H4 (cell line): ENCODE data around the gene INPP5J. TPM values are rescaled to one million over a fixed set of nuclear protein-coding genes. Genes with fewer than 3 reads are reported as not detected.

Experiments used
- total RNA-seq: library from RNA; depleted of rRNA; stranded (reverse); fragments of >200 nt; shearing (Covaris generic); gene quantifications from 2 replicates; pipeline ENCODE4 v1.2.3, GENCODE V29; 2014; rRNA removed

Gene INPP5J
- total RNA-seq, 1 experiment from 2014 or later: 0.79 TPM

Other genes with a start within 250 kb of the INPP5J start
- 9.0 and 10.8 TPM in 2 replicates for gene MORC2, start 154.2 kb upstream of the INPP5J start, total RNA-seq
- 35.8 and 38.2 TPM in 2 replicates for gene TUG1, start 153.7 kb upstream of the INPP5J start, total RNA-seq
- 13.9 and 20.9 TPM in 2 replicates for gene SMTN, start 41.6 kb upstream of the INPP5J start, total RNA-seq
- 2.3 and 10.0 TPM in 2 replicates for gene SELENOM, start 15.4 kb upstream of the INPP5J start, total RNA-seq
- gene PLA2G3, start 17.5 kb downstream of the INPP5J start, total RNA-seq: not detected in 2 replicates
- 16.5 and 17.7 TPM in 2 replicates for gene RNF185, start 37.2 kb downstream of the INPP5J start, total RNA-seq
- 3.8 and 4.9 TPM in 2 replicates for gene LIMK2, start 89.3 kb downstream of the INPP5J start, total RNA-seq
- 0.62 and 1.6 TPM in 2 replicates for gene PIK3IP1, start 169.5 kb downstream of the INPP5J start, total RNA-seq
- gene PATZ1, start 223.4 kb downstream of the INPP5J start, total RNA-seq: 4.7 and 7.2 TPM in 2 replicates